ENCODE data around the gene SLC5A10. TPM values are rescaled to one million over a fixed set of nuclear protein-coding genes. Genes with fewer than 3 reads are reported as not detected.

SLC5A10 gene
- total RNA-seq, 2 experiments from 2014 or later: not detected

- Mint-ChIP-seq H3K27ac (no peak overlapping the region), H3K9me3 (no peaks in the 10 kb centered on the region), H3K4me1 (ENCODE audit: low read depth) (peaks cover 13% of the 10 kb centered on the region), H3K27me3 (no peaks in the 10 kb centered on the region), H3K4me3 (no peak overlapping the region), H3K36me3 (ENCODE audit: low read depth) (peaks cover 16% of the 10 kb centered on the region)
- ChIA-PET POLR2A (no interaction called here), CTCF (interaction anchor here (0.6 kb wide), 1 partner anchor 125 kb away, joined by 7 read pairs; no protein-coding TSS in a partner anchor)
- Histone ChIP-seq H3K36me3 (ENCODE audit: insufficient read depth, low read length) (peaks cover 18% of the 10 kb centered on the region), H3K4me1 (ENCODE audit: insufficient read depth, low read length) (peaks cover 23% of the 10 kb centered on the region), H3K4me3 (ENCODE audit: low read length) (no peak overlapping the region), H3K9me3 (ENCODE audit: control insufficient read depth in 1 of 2, insufficient read depth in 1 of 2, low read length in 2 of 2) (no peaks in the 10 kb centered on the region), H3K27me3 (ENCODE audit: control insufficient read depth in 1 of 2, insufficient read depth in 2 of 2, low read length in 2 of 2) (no peaks in the 10 kb centered on the region), H3K27ac (ENCODE audit: low read depth in 1 of 2, low read length in 2 of 2) (no peak overlapping the region)
- intact Hi-C loops (cut with DNase I, micrococcal nuclease): no loop called here
- no peak for TF ChIP-seq CTCF (IDR thresholded peaks at IDR 0.05)
- ATAC-seq (ENCODE audit: poor library complexity) (no peak), DNase-seq (no peak)
Observed at GRCh38 chr17:18988546-18989173, 36.7 kb downstream of the SLC5A10 start.

- peaks cover 1% of the 10 kb centered on the region for H3K9me3 Mint-ChIP-seq
- CTCF ChIA-PET: no interaction called here
- no peak overlapping the region for H3K27ac Mint-ChIP-seq
- H3K4me3 Mint-ChIP-seq: no peak overlapping the region
- H3K4me1 ChIP-seq (ENCODE audit: insufficient read depth, low read length): peaks cover 35% of the 10 kb centered on the region
- H3K27me3 Mint-ChIP-seq: no peaks in the 10 kb centered on the region
- no peak for TF ChIP-seq CTCF (IDR thresholded peaks at IDR 0.05)
- no peak overlapping the region for H3K4me3 ChIP-seq (ENCODE audit: low read length)
- no peak for DNase-seq
- no peak overlapping the region for H3K27ac ChIP-seq (ENCODE audit: low read depth in 1 of 2, low read length in 2 of 2)
- H3K36me3 Mint-ChIP-seq (ENCODE audit: low read depth): peaks cover 22% of the 10 kb centered on the region
- H3K36me3 ChIP-seq (ENCODE audit: insufficient read depth, low read length): peaks cover 14% of the 10 kb centered on the region
- POLR2A ChIA-PET: interaction anchor here (0.9 to 1.2 kb wide), 2 partner anchors 14 to 90 kb away, joined by 3 to 5 read pairs; partner anchors contain the start of gene FAM83G
- H3K9me3 ChIP-seq (ENCODE audit: control insufficient read depth in 1 of 2, insufficient read depth in 1 of 2, low read length in 2 of 2): no peaks in the 10 kb centered on the region
- no peaks in the 10 kb centered on the region for H3K27me3 ChIP-seq (ENCODE audit: control insufficient read depth in 1 of 2, insufficient read depth in 2 of 2, low read length in 2 of 2)
- peaks cover 20% of the 10 kb centered on the region for H3K4me1 Mint-ChIP-seq (ENCODE audit: low read depth)
- no peak for ATAC-seq (ENCODE audit: poor library complexity)
- intact Hi-C loops (cut with DNase I, micrococcal nuclease): no loop called here
Observed at GRCh38 chr17:18990331-18990730, 38.4 kb downstream of the SLC5A10 start.

GRCh38 chr17:18991531-18992315 lies 39.8 kb downstream of the SLC5A10 start:
- Histone ChIP-seq H3K27me3 (ENCODE audit: control insufficient read depth in 1 of 2, insufficient read depth in 2 of 2, low read length in 2 of 2) (no peaks in the 10 kb centered on the region), H3K27ac (ENCODE audit: low read depth in 1 of 2, low read length in 2 of 2) (no peak overlapping the region), H3K36me3 (ENCODE audit: insufficient read depth, low read length) (peaks cover 9% of the 10 kb centered on the region), H3K4me3 (ENCODE audit: low read length) (no peak overlapping the region), H3K4me1 (ENCODE audit: insufficient read depth, low read length) (peaks cover 35% of the 10 kb centered on the region), H3K9me3 (ENCODE audit: control insufficient read depth in 1 of 2, insufficient read depth in 1 of 2, low read length in 2 of 2) (peaks cover 0 to 12% of the 10 kb centered on the region in 2 experiments)
- Mint-ChIP-seq H3K9me3 (peaks cover 2% of the 10 kb centered on the region), H3K4me1 (ENCODE audit: low read depth) (peaks cover 20% of the 10 kb centered on the region), H3K36me3 (ENCODE audit: low read depth) (peaks cover 18% of the 10 kb centered on the region), H3K4me3 (no peak overlapping the region), H3K27ac (no peak overlapping the region), H3K27me3 (no peaks in the 10 kb centered on the region)
- CTCF ChIA-PET: no interaction called here
- TF ChIP-seq CTCF (IDR thresholded peaks at IDR 0.05): no peak
- POLR2A ChIA-PET: interaction anchor here (1.2 kb wide), 1 partner anchor 12 kb away, joined by 5 read pairs; the partner anchor contains the start of gene FAM83G
- DNase-seq (no peak), ATAC-seq (ENCODE audit: poor library complexity) (no peak)
- intact Hi-C loops (cut with DNase I, micrococcal nuclease): no loop called here
